Measurements from ENCODE around the gene DNAH17. TPM values are rescaled to one million over a fixed set of nuclear protein-coding genes. Genes with fewer than 3 reads are reported as not detected.

DNAH17 gene
- total and polyA plus RNA-seq, 2 experiments from 2014 or later = 0.64 TPM; not detected in 1

DNA sequence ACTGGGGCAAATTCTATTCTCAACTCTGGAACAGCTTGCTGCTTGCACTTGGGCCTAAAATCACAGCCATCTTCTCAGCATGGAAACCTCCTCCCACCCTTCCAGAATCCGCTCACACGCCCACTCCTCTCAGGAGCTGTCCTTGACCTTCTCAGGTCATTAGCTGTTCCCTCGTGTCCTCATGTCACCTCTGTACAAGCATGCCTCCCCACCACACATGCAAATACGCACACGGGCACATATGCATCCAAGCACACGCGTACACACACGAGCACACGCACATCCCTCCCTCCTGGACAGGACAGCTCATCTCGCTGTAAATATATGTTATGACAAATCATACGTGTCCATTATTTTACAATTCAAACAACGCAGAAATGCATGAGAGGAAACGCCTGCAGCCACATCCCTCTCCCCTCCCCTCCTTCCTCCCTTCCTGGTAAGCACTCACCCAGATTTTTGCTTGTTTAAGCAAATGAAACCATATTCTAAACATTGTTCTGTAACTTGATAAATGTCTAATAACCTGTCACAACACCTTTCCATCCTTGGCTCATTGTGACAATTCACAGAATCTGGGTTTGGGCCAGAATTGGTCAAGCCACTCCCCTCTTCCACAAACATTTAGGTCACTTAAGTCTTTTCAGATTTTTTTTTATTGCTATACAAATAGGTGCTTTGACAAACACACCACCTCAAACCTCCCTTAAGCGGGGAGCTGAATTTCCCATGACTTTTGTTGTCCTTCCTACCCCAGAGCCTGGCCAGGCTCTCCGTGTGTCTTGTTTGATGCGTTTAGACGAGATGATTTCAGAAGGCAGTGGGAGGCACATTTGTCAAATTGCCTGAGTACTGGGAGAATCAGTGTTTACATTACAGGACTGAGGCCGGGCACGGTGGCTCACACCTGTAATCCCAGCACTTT, 41.7 kb downstream of the DNAH17 start:
- no peak for DNase-seq
- H2AFZ ChIP-seq = no peak overlapping the region
- H4K20me1 ChIP-seq (ENCODE audit: insufficient read depth) = no peaks in the 10 kb centered on the region
- H3K4me2 ChIP-seq (ENCODE audit: unreplicated experiment) = no peak overlapping the region
- no peaks in the 10 kb centered on the region for H3K79me2 ChIP-seq (ENCODE audit: insufficient read depth)
- H3K36me3 ChIP-seq (ENCODE audit: low read depth) = no peaks in the 10 kb centered on the region
- no peaks in the 10 kb centered on the region for H3K9me2 ChIP-seq (ENCODE audit: insufficient read depth)
- H3K4me1 ChIP-seq (ENCODE audit: insufficient read depth) = no peaks in the 10 kb centered on the region
- WGBS, 2 experiments (ENCODE audit: low coverage in 1 of 2, low lambda C conversion rate in 2 of 2, missing lambda C conversion rate in 2 of 2) = 61 to 62% methylated on average over 19 of the region's 19 CpGs
- no peaks in the 10 kb centered on the region for H3F3A ChIP-seq (ENCODE audit: insufficient read depth)
- no peaks in the 10 kb centered on the region for H3K9me3 ChIP-seq (ENCODE audit: low read depth)
- no peak overlapping the region for H3K27ac ChIP-seq
- TF ChIP-seq EZH2 (IDR thresholded peaks at IDR 0.05; ENCODE audit: insufficient read depth, poor library complexity, severe bottlenecking) (no peak), EZH2phosphoT487 (IDR thresholded peaks at IDR 0.05; ENCODE audit: insufficient read depth, low read depth) (no peak)
- in situ Hi-C loops (cut with MboI) = no loop called here
- no peak overlapping the region for H3K4me3 ChIP-seq
- no peak overlapping the region for H3K9ac ChIP-seq
- no peaks in the 10 kb centered on the region for H3K27me3 ChIP-seq (replicated peaks; ENCODE audit: insufficient read depth)

DNA sequence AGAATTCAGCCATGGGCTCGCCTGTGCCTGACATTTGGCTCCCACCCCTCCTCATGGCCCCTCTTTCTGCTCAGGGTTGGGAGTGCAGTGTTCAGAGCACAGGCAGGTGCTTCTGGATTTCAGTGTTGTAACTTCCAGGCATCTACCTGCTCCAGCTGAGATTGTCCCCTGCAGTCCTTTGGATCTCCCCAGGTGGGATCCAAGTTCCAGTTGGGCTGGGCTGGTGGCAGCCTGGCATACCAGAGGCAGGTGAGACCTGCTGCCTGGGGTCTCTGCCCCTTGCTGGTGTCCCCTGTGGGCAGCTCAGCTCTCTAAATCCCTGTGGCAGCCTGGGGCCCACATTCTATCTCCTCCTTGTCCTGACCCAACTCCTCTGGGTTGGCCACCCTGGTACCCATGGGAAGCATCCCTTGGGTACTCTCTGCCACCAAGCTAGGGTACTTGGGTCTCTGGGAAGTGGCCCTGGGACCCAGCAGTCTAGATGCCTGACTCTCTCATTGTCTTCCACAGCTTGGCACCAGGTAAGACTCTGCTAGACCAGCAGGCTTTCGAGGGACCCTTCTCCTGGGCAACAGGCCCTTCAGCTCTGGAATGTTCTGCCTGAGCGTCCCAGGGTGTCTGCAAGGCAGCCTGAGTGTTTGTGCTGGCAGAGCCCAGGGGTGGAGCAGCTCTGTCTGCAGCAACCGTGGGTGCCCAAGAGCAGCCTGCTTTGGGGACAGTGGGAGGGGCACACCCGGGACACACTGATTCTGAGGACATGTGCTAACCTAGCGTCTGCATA, 42.5 kb downstream of the DNAH17 start:
- Histone ChIP-seq H3K9me3 (ENCODE audit: low read depth) (no peaks in the 10 kb centered on the region), H3K36me3 (ENCODE audit: low read depth) (no peaks in the 10 kb centered on the region), H3K9me2 (ENCODE audit: insufficient read depth) (no peaks in the 10 kb centered on the region), H3K27ac (no peak overlapping the region), H3K4me3 (no peak overlapping the region), H3F3A (ENCODE audit: insufficient read depth) (no peaks in the 10 kb centered on the region), H3K4me2 (ENCODE audit: unreplicated experiment) (no peak overlapping the region), H3K4me1 (ENCODE audit: insufficient read depth) (no peaks in the 10 kb centered on the region), H2AFZ (no peak overlapping the region), H3K27me3 (replicated peaks; ENCODE audit: insufficient read depth) (no peaks in the 10 kb centered on the region), H3K79me2 (ENCODE audit: insufficient read depth) (no peaks in the 10 kb centered on the region), H3K9ac (no peak overlapping the region), H4K20me1 (ENCODE audit: insufficient read depth) (no peaks in the 10 kb centered on the region)
- DNase-seq = no peak
- TF ChIP-seq EZH2phosphoT487 (IDR thresholded peaks at IDR 0.05; ENCODE audit: insufficient read depth, low read depth) (no peak), EZH2 (IDR thresholded peaks at IDR 0.05; ENCODE audit: insufficient read depth, poor library complexity, severe bottlenecking) (no peak)
- WGBS, 2 experiments (ENCODE audit: low coverage in 1 of 2, low lambda C conversion rate in 2 of 2, missing lambda C conversion rate in 2 of 2) = 23 to 26% methylated on average over 4 to 6 of the region's 6 CpGs
- in situ Hi-C loops (cut with MboI) = no loop called here

DNA sequence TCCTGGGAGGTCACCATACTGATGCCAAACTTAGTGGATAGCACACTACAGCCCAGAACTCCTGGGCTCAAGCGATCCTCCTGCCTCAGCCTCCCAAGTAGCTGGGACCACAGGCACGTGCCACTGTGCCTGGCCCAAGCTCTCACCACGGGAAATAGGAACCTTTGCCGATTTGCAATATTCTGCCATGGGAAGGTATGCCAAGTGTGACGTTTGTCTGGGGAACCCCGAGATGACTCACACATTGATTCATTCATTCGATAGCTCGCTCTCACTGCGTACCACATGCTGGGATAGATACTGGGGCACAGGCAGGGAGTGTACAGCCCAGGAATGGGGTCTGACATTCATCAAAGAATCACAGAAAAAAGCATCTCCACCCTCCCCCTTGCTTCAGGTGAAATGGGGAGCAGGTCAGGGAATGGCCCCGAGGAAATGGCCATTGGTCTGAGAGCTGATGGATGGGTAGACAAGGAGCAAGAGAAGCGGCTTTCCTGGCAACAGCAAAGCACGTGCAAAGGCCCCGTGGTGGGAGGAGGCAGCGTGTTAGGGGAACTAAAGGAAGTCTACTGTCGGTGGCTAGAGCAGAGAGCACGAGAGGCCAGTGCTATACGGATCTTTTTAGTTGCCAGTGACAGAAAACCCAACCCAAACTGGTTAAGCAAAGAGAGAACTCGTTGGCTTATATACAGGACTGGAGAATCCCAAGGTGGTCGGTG, 44.1 kb downstream of the DNAH17 start:
- H4K20me1 ChIP-seq (ENCODE audit: insufficient read depth) = no peaks in the 10 kb centered on the region
- TF ChIP-seq EZH2 (IDR thresholded peaks at IDR 0.05; ENCODE audit: insufficient read depth, poor library complexity, severe bottlenecking) (no peak), EZH2phosphoT487 (IDR thresholded peaks at IDR 0.05; ENCODE audit: insufficient read depth, low read depth) (no peak)
- H3K9me2 ChIP-seq (ENCODE audit: insufficient read depth) = no peaks in the 10 kb centered on the region
- H3K9me3 ChIP-seq (ENCODE audit: low read depth) = no peaks in the 10 kb centered on the region
- no peaks in the 10 kb centered on the region for H3F3A ChIP-seq (ENCODE audit: insufficient read depth)
- H3K27me3 ChIP-seq (replicated peaks; ENCODE audit: insufficient read depth) = no peaks in the 10 kb centered on the region
- H3K4me2 ChIP-seq (ENCODE audit: unreplicated experiment) = no peak overlapping the region
- DNase-seq = peak; percentile 60
- in situ Hi-C loops (cut with MboI) = no loop called here
- no peaks in the 10 kb centered on the region for H3K4me1 ChIP-seq (ENCODE audit: insufficient read depth)
- H3K9ac ChIP-seq = no peak overlapping the region
- no peak overlapping the region for H3K27ac ChIP-seq
- WGBS, 2 experiments (ENCODE audit: low coverage in 1 of 2, low lambda C conversion rate in 2 of 2, missing lambda C conversion rate in 2 of 2) = 73 to 78% methylated on average over 19 of the region's 19 CpGs
- no peaks in the 10 kb centered on the region for H3K36me3 ChIP-seq (ENCODE audit: low read depth)
- H3K79me2 ChIP-seq (ENCODE audit: insufficient read depth) = no peaks in the 10 kb centered on the region
- no peak overlapping the region for H3K4me3 ChIP-seq
- no peak overlapping the region for H2AFZ ChIP-seq

DNA sequence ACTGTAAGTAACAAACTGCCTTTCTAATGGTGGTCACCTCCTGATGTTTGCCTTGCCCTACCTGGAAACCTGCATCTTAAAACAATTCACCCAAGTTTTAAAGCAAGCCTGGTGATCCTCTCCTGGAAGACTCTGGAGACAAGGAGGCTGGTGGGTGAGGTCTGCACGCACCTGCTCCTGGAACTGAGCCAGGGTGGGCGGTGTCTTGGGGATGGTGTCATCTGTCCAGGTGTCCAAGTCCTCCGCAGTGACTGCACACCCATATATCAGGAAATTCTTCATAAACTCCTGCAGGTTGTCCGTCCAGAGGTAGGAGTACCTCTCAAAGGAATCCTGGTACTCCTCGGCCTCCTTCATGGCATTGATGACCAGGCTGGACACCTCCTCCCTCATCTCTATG, 44.9 kb downstream of the DNAH17 start:
- H3K9ac ChIP-seq = no peak overlapping the region
- no peak overlapping the region for H3K4me3 ChIP-seq
- H4K20me1 ChIP-seq (ENCODE audit: insufficient read depth) = no peaks in the 10 kb centered on the region
- DNase-seq = no peak
- no peaks in the 10 kb centered on the region for H3F3A ChIP-seq (ENCODE audit: insufficient read depth)
- no peak overlapping the region for H2AFZ ChIP-seq
- no peaks in the 10 kb centered on the region for H3K4me1 ChIP-seq (ENCODE audit: insufficient read depth)
- in situ Hi-C loops (cut with MboI) = no loop called here
- no peak overlapping the region for H3K4me2 ChIP-seq (ENCODE audit: unreplicated experiment)
- H3K27ac ChIP-seq = no peak overlapping the region
- no peaks in the 10 kb centered on the region for H3K79me2 ChIP-seq (ENCODE audit: insufficient read depth)
- no peaks in the 10 kb centered on the region for H3K9me2 ChIP-seq (ENCODE audit: insufficient read depth)
- H3K27me3 ChIP-seq (replicated peaks; ENCODE audit: insufficient read depth) = no peaks in the 10 kb centered on the region
- H3K36me3 ChIP-seq (ENCODE audit: low read depth) = no peaks in the 10 kb centered on the region
- H3K9me3 ChIP-seq (ENCODE audit: low read depth) = no peaks in the 10 kb centered on the region
- TF ChIP-seq EZH2 (IDR thresholded peaks at IDR 0.05; ENCODE audit: insufficient read depth, poor library complexity, severe bottlenecking) = no peak
- no peak for TF ChIP-seq EZH2phosphoT487 (IDR thresholded peaks at IDR 0.05; ENCODE audit: insufficient read depth, low read depth)
- WGBS, 2 experiments (ENCODE audit: low coverage in 1 of 2, low lambda C conversion rate in 2 of 2, missing lambda C conversion rate in 2 of 2) = 65 to 75% methylated on average over 5 of the region's 5 CpGs
